HG03025 (cell line): ENCODE measurements around the gene FAM3B.
A peak's percentile ranks its signal among the peaks of the same experiment; 100 is the strongest.

Experiments used
- ATAC-seq: cut with Tn5 transposase; IDR thresholded peaks from one replicate; pipeline ENCODE4 v1.9.1; 2021; ENCODE audit warnings: mild to moderate bottlenecking, moderate library complexity; ENCODE audit not compliant: unreplicated experiment, low FRiP score

Gene FAM3B

GRCh38 chr21:41367301-41367944, 50.8 kb downstream of the FAM3B start:
- peak; percentile 5 for ATAC-seq

- peak; percentile 63 for ATAC-seq
Measured at GRCh38 chr21:41367945-41368734, 51.5 kb downstream of the FAM3B start.

GRCh38 chr21:41368735-41369104, 52.1 kb downstream of the FAM3B start:
- ATAC-seq = no peak

GRCh38 chr21:41369105-41369919, 52.7 kb downstream of the FAM3B start:
- no peak for ATAC-seq

DNA sequence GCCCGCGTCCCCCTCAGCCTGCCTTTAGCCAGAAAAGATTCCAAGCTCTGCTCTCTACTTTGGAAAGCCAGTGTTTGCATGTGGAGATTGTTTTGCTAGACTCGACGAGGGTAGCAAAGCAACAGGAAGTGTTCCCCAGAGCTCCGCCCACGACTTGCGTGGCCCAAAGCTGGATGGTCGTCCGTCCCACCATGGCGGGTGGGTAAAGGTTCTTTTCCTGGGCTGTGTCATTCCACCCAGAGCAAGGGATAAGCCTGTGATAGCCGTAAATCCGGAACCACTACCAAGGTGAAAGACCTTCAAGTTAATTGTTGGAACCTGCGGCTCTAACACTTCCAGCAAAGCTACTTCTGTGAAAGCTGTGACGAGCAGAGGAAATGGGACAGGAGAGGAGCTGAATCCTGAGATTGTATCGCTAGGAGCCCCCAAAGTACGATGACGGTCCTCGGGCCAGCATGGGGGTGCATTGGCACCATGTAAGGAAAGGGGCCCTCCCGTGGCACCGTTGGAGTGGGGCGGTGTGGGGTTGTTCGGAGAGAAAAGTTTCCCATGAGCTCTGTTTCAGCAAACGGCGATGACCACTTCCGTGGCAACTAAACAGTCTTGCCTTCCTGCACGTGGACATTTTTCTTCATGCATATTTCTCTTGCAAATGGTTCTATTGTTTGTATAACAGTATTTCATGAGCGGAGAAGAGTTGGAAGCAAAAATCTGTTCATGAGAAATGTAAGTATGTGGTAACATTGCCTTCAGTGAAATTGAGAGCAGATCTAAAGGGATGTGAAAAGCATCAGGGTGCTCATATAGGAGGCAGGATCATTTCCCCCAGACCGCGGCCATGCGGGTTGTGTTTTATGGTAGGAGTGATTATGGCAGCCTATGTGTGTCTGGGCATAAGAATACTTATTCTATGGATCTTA, 53.6 kb downstream of the FAM3B start:
- no peak for ATAC-seq

DNA sequence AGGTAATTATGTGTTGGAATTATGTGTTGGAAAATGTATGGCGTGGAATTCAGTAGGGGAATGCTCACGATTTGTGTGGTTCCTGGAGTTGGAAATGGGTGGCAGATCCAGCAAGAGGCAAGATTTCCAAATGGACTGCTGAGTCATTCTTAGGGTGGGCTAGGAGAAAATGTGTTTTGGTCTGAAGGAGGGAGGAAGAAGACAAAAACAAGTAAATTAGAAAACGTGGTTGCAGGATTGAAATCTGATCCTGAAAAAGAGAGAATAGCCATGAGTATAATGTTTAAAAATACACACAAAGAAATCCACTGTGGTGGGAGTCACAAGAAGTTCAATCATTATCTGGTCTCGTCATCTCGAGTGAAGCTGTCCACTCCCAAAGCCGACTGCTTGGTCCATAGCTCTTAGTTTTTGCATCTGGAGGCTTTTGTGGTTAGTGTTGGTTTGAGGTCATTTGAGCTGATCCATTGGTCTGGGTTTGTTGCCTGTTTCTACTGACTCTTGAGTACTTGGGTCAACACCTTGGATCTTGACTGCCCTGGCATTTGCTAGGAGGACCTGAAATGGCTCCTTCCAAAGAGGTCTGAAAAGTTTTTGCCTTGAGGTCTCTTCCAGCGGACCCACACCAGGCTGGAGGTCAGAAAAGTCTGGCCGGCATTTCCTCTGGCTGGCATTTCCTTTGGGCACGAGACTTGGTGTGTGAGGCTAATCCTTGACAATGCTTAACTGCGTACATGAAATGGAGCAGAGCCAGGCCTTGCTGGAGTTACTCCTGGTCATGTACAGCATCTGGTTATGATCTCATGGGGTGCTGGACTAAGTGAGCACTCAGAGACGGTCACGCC, 54.5 kb downstream of the FAM3B start:
- ATAC-seq = no peak

DNA sequence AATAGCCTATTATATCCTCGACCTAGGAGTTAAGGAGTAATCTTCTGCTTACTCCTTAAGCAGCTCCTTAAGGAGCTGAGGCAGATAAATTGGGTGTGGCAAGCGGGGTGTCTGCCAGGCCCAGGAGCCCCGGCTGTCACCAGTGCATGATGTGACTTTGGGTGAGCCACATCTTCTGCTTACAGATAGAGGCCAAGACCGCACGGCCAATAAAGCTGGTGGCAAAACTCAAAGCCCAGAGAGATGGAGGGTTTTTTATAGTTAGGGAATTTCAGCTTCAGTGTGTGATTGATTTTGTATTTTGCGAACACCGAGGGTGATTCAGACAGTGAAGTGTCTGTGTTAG, 55.1 kb downstream of the FAM3B start:
- no peak for ATAC-seq

DNA sequence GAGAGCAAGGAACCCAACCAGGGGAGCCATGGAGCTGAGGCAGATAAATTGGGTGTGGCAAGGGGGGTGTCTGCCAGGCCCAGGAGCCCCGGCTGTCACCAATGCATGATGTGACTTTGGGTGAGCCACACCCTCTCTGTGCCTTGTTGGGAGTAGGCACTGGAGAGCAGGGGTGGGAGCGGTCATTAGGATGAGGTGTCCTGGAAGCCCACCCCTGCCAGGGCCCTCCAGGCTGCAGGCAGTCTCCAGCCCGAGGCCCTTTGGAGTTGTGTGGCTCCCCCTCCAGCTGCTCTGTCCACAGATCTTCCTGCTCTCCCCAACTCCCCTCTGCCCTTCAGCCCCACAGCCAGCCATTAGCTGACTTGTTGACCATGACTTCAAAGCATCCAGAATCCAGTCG, 56.7 kb downstream of the FAM3B start:
- no peak for ATAC-seq

DNA sequence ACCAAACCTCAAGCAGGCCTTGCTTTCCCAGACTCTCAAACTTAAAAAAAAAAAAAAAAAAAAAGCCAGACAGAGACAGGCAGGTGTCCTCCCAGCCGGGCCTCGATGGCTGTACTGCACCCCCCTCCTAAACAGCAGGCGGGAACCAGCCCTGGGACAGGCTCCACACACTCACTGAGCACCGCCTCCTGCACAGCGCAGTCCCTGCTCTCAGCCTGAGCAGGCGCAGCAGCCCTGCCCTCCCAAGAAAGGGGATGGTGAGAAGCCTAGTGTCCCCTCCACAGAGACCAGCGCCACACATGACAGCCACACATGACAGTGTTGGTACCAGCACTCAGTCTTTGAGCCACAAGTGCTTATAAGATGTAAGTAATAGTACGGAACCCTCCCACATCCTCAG, 57.2 kb downstream of the FAM3B start:
- ATAC-seq = no peak

DNA sequence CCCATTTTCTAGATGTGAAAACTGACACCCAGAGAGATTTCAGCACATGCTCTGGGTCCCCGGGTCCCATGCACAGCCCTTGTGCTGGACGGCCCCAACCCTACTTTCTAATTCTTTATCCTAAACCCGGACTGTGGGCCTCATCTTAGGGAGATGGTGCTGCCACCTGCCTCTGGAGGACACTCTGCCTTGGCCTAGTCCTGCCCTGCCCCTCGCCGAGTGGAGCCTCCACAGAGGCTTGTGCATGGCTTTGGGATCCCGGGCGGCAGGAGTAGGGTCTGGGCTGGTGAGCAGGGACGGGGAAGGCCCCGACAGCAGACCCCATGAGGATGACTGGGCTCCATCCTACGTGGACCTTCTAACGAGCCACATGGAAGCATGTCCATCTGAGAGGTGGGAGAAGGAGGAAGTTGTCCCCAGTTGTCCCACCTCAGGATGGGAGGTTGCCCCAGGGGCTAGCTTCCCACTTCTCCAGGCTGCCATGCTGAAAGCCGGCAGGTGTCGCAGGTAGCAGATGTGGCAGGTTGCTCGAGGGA, 57.6 kb downstream of the FAM3B start:
- no peak for ATAC-seq

GRCh38 chr21:41374867-41375533, 58.4 kb downstream of the FAM3B start:
- ATAC-seq = no peak

DNA sequence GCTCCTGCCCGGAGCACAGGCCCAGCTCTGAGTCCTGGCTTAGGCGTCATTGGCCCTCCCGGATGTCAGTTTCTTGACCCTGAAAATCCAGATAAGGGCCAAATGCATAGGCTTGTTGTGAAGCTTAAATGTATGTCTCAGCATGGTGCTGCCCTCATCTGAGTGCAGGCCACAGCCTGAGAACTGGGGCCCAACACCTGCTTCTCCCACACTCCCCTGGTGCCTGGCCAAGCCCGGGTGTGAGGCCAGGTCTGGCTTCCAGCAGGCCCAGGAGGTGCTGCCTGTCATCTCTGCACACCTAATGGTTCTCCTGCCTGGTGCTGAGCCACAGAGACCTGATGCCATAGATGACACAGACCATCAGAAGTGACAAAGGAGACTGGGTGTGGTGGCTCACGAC, 59.3 kb downstream of the FAM3B start:
- no peak for ATAC-seq

GRCh38 chr21:41377715-41378114, 61.1 kb downstream of the FAM3B start:
- no peak for ATAC-seq

- no peak for ATAC-seq
Measured at GRCh38 chr21:41378849-41379248, 62.2 kb downstream of the FAM3B start.

- no peak for ATAC-seq
Measured at GRCh38 chr21:41379901-41380300, 63.3 kb downstream of the FAM3B start.

DNA sequence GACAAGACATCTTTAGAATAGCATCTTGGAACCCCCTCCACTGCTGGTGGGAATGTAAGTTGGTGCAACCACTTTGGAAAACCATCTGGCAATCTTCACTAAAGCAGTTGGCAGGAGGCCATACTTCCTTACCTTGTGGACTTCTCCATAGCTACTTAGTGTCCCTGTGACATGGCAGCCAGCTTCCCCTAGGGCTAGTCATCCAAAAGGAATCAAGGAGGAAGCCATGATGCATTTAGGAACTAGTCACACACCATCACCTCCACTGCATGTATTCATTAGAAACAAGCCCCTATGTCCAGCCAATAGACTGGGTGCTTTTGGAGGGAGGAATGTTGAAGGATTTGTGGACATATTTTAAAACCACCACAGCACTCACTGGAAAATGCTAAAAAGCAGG, 65.1 kb downstream of the FAM3B start:
- no peak for ATAC-seq

GRCh38 chr21:41387042-41387819, 70.6 kb downstream of the FAM3B start:
- no peak for ATAC-seq

- ATAC-seq = no peak
Measured at GRCh38 chr21:41387824-41388223, 71.2 kb downstream of the FAM3B start.
